Endothelial cell of umbilical vein (primary cell): ENCODE data around the gene METTL24. TPM values are rescaled to one million over a fixed set of nuclear protein-coding genes. Genes with fewer than 3 reads are reported as not detected.

Experiments used
- BruUV-seq: library from RNA; stranded (reverse); fragments of 400-500 nt; replicated peaks from 2 replicates; lab custom pipeline; 2021; lab: Mats Ljungman, UMichigan
- CTCF ChIA-PET: fragments of 300-600, 350-600 bp; sonication (Branson Sonifier 250); formaldehyde crosslinking; loops from one replicate; lab custom pipeline; 2021; ENCODE audit warnings: antibody characterized with exemption, inconsistent platforms; lab: Charles Lee
- POLR2A ChIA-PET: fragments of 300-600, 350-600 bp; sonication (Branson Sonifier 250); formaldehyde crosslinking; loops from one replicate; lab custom pipeline; 2021; ENCODE audit warnings: antibody characterized with exemption, inconsistent platforms; lab: Charles Lee
- DNase-seq: peaks from one replicate; pipeline ENCODE4 v3.0.0-alpha.2; 2011; ENCODE audit warnings: low read depth, low spot score
- FAIRE-seq: peaks from 2 replicates; lab custom pipeline; 2011; peaks lifted over from hg19 to GRCh38; lab: Jason Lieb, UNC
- H2AFZ ChIP-seq: 2 replicates; pipeline ENCODE4 v1.6.0; 2012; ENCODE audit warnings: low read depth, low read length, control low read depth, inconsistent platforms
- H3K27ac ChIP-seq: 2 replicates; pipeline ENCODE4 v1.5.1; 2011; ENCODE audit warnings: low read depth, mild to moderate bottlenecking, control low read depth, low read length, moderate library complexity; ENCODE audit not compliant: insufficient read depth
- H3K27me3 ChIP-seq, 2 experiments: 2 replicates each; pipeline versions ENCODE4 v1.6.0 to v1.6.1; 2011; ENCODE audit warnings: low read length in 2 of 2, mixed read lengths in 1 of 2; ENCODE audit not compliant: control insufficient read depth in 2 of 2, insufficient read depth in 2 of 2
- H3K36me3 ChIP-seq, 2 experiments: 2 replicates in 1 of 2; 3 replicates in 1 of 2; pipeline ENCODE4 v1.5.1; 2011; ENCODE audit warnings: low read length in 2 of 2, mild to moderate bottlenecking in 1 of 2, moderate library complexity in 1 of 2; ENCODE audit not compliant: control insufficient read depth in 2 of 2, insufficient read depth in 2 of 2; ENCODE audit errors: extremely low read depth in 1 of 2
- H3K4me1 ChIP-seq: 3 replicates; pipeline ENCODE4 v1.5.1; 2011; ENCODE audit warnings: mild to moderate bottlenecking, low read length; ENCODE audit not compliant: control insufficient read depth, insufficient read depth; ENCODE audit errors: extremely low read depth
- H3K4me2 ChIP-seq: 2 replicates; pipeline ENCODE4 v1.6.1; 2011; ENCODE audit warnings: low read length, control low read depth, mixed read lengths; ENCODE audit not compliant: insufficient read depth
- H3K4me3 ChIP-seq, 3 experiments: fragments of 200-600 bp in 1 of 3; sonication (generic), shearing (Covaris generic) in 1 of 3; replicated peaks in 1 of 3; 2 replicates each; pipeline ENCODE4 v1.5.1; 2011 to 2016; ENCODE audit warnings: control low read depth in 3 of 3, low read length in 3 of 3, mild to moderate bottlenecking in 2 of 3, inconsistent platforms in 1 of 3, low read depth in 1 of 3, moderate library complexity in 1 of 3; ENCODE audit not compliant: insufficient read depth in 1 of 3
- H3K79me2 ChIP-seq: 2 replicates; pipeline ENCODE4 v1.6.0; 2012; ENCODE audit warnings: low read length, inconsistent platforms; ENCODE audit not compliant: control insufficient read depth, insufficient read depth
- H3K9ac ChIP-seq: replicated peaks from 2 replicates; pipeline ENCODE3; 2011; ENCODE audit warnings: low read length, control low read depth; ENCODE audit not compliant: insufficient read depth; ENCODE audit errors: extremely low read depth
- H3K9me1 ChIP-seq: replicated peaks from 3 replicates; pipeline ENCODE4 v1.6.0; 2011; ENCODE audit warnings: mild to moderate bottlenecking, low read length; ENCODE audit not compliant: control insufficient read depth, insufficient read depth; ENCODE audit errors: extremely low read depth
- H3K9me3 ChIP-seq: replicated peaks from 2 replicates; pipeline ENCODE4 v1.5.1; 2012; ENCODE audit warnings: low read length, inconsistent platforms; ENCODE audit not compliant: control insufficient read depth, insufficient read depth
- H4K20me1 ChIP-seq: replicated peaks from 2 replicates; pipeline ENCODE3; 2011; ENCODE audit warnings: mild to moderate bottlenecking, low read length; ENCODE audit not compliant: control insufficient read depth, insufficient read depth; ENCODE audit errors: extremely low read depth
- CTCF ChIP-seq, 2 donors: IDR thresholded peaks; 1 replicate in 1 of 2; 2 replicates in 1 of 2; pipeline ENCODE4 v1.5.1; 2011; ENCODE audit warnings: low read length in 2 of 2, mild to moderate bottlenecking in 2 of 2, moderate library complexity in 2 of 2, control low read depth in 1 of 2, inconsistent platforms in 1 of 2, low read depth in 1 of 2; ENCODE audit not compliant: insufficient read depth in 1 of 2; ENCODE audit errors: extremely low read depth in 1 of 2
- FOS ChIP-seq: IDR thresholded peaks from 2 replicates; pipeline ENCODE4 v1.6.1; 2011; ENCODE audit warnings: mild to moderate bottlenecking, low read length, moderate library complexity, borderline replicate concordance; ENCODE audit not compliant: insufficient read depth
- GATA2 ChIP-seq: IDR thresholded peaks from 2 replicates; pipeline ENCODE4 v1.7.0; 2011; ENCODE audit warnings: low read depth, mild to moderate bottlenecking, moderate library complexity, mixed read lengths, low read length; ENCODE audit not compliant: insufficient read length, insufficient read depth
- JUN ChIP-seq: IDR thresholded peaks from 2 replicates; pipeline ENCODE4 v1.6.1; 2011; ENCODE audit warnings: borderline replicate concordance, low read depth; ENCODE audit not compliant: insufficient read length, insufficient read depth
- MAX ChIP-seq: IDR thresholded peaks from 2 replicates; pipeline ENCODE4 v1.6.1; 2011; ENCODE audit not compliant: insufficient read depth, insufficient read length
- MYC ChIP-seq: IDR thresholded peaks from one replicate; pipeline ENCODE4 v1.6.1; 2011; ENCODE audit warnings: mild to moderate bottlenecking, low read depth, low read length
- POLR2A ChIP-seq: IDR thresholded peaks from 2 replicates; pipeline ENCODE4 v1.6.1; 2012; ENCODE audit warnings: low read depth, mild to moderate bottlenecking, control low read depth, low read length
- POLR2AphosphoS5 ChIP-seq: IDR thresholded peaks from 2 replicates; pipeline ENCODE4 v1.6.1; 2012; ENCODE audit warnings: low read depth, mild to moderate bottlenecking, control low read depth, low read length, moderate library complexity; ENCODE audit not compliant: insufficient read depth
- dilution Hi-C: fragments of 300-500 bp; cut with MboI; formaldehyde crosslinking; loops from one replicate; pipeline ENCODE4 v1.15.0; 2019; ENCODE audit warnings: low sequenced_read_pairs; ENCODE audit not compliant: extremely low pct_ligation_motif_present
- intact Hi-C: fragments of 100-400 bp; cut with micrococcal nuclease; formaldehyde crosslinking; loops from one replicate; pipeline ENCODE4 v1.10.0; 2022
- polyA plus RNA-seq, 4 experiments: library from polyadenylated mRNA; depleted of rRNA in 3 of 4; stranded (reverse) in 3 of 4; unstranded in 1 of 4; fragments of >200 nt; gene quantifications; 2 replicates each; pipeline versions ENCODE4 v1.2.1 to v1.2.3, GENCODE V29; 2011 to 2012; ENCODE audit warnings: missing spikeins in 1 of 4
- total RNA-seq: library from RNA; stranded (reverse); gene quantifications from 2 replicates; pipeline ENCODE4 v1.2.3, GENCODE V29; 2021

Gene METTL24
- total and polyA plus RNA-seq, 2 donors (not counting 3 experiments of a cell fraction or from before 2014, with no cell fraction given), result not detected

GRCh38 chr6:110359556-110359955 lies 1.4 kb upstream of the METTL24 start:
- Histone ChIP-seq H4K20me1 (no peaks in the 10 kb centered on the region), H3K27ac (no peak overlapping the region), H3K27me3 (peaks cover 42 to 65% of the 10 kb centered on the region in 2 experiments), H3K4me1 (no peaks in the 10 kb centered on the region), H3K9me3 (no peaks in the 10 kb centered on the region), H3K4me3 (no peak overlapping the region), H3K79me2 (no peaks in the 10 kb centered on the region), H3K9me1 (no peaks in the 10 kb centered on the region), H2AFZ (no peak overlapping the region), H3K4me2 (no peak overlapping the region), H3K9ac (no peak overlapping the region), H3K36me3 (no peaks in the 10 kb centered on the region)
- no TSS peak for BruUV-seq
- DNase-seq (no peak), FAIRE-seq (no peak)
- TF ChIP-seq MYC, result no peak
- no peak for TF ChIP-seq POLR2AphosphoS5
- TF ChIP-seq JUN, result no peak
- TF ChIP-seq CTCF (IDR thresholded peaks at IDR 0.05; ENCODE audit: extremely low read depth in 1 of 2, insufficient read depth in 1 of 2, low read depth in 1 of 2, low read length in 2 of 2), result no peak
- TF ChIP-seq FOS, result no peak
- TF ChIP-seq POLR2A, result no peak
- TF ChIP-seq MAX, result no peak
- no peak for TF ChIP-seq GATA2
- CTCF ChIA-PET, result no interaction called here
- intact Hi-C loops (no loop called here), dilution Hi-C loops (no loop called here)
- POLR2A ChIA-PET, result no interaction called here
